Liver (tissue), 9 donors: ENCODE measurements around the gene CLIP4. TPM values are rescaled to one million over a fixed set of nuclear protein-coding genes. Genes with fewer than 3 reads are reported as not detected.

Experiments used
- DNase-seq: peaks from one replicate; pipeline ENCODE4 v3.0.0-alpha.2; 2017; ENCODE audit warnings: low spot score
- H3K27ac ChIP-seq, 2 donors: one replicate each; pipeline ENCODE4 v1.7.0; 2013; ENCODE audit warnings: inconsistent platforms in 2 of 2, low read length in 2 of 2, control low read depth in 1 of 2, low read depth in 1 of 2, mild to moderate bottlenecking in 1 of 2
- H3K27me3 ChIP-seq, 4 donors: one replicate each; pipeline versions ENCODE4 v1.6.1 to v1.7.0; 2013; ENCODE audit warnings: low read length in 3 of 4, inconsistent platforms in 1 of 4, mild to moderate bottlenecking in 1 of 4, moderate library complexity in 1 of 4; ENCODE audit not compliant: control insufficient read depth in 4 of 4, insufficient read depth in 4 of 4
- H3K36me3 ChIP-seq, 4 donors: one replicate each; pipeline versions ENCODE4 v1.6.1 to v1.7.0; 2013; ENCODE audit warnings: low read length in 3 of 4, mild to moderate bottlenecking in 3 of 4, low read depth in 1 of 4, moderate library complexity in 1 of 4; ENCODE audit not compliant: control insufficient read depth in 4 of 4, insufficient read depth in 3 of 4
- H3K4me1 ChIP-seq, 4 donors: one replicate each; pipeline versions ENCODE4 v1.6.1 to v1.7.0; 2013; ENCODE audit warnings: low read length in 3 of 4, mild to moderate bottlenecking in 3 of 4, moderate library complexity in 1 of 4; ENCODE audit not compliant: control insufficient read depth in 4 of 4, insufficient read depth in 4 of 4
- H3K4me3 ChIP-seq, 3 donors: one replicate each; pipeline versions ENCODE4 v1.6.1 to v1.7.0; 2013; ENCODE audit warnings: low read length in 3 of 3, control low read depth in 1 of 3, low read depth in 1 of 3, mild to moderate bottlenecking in 1 of 3
- H3K9ac ChIP-seq, 2 donors: one replicate each; pipeline ENCODE4 v1.7.0; 2013; ENCODE audit warnings: low read length in 2 of 2, mild to moderate bottlenecking in 2 of 2, moderate library complexity in 2 of 2, control low read depth in 1 of 2, low read depth in 1 of 2
- H3K9me3 ChIP-seq, 4 donors: one replicate each; pipeline versions ENCODE4 v1.6.1 to v1.7.0; 2013; ENCODE audit warnings: low read length in 3 of 4; ENCODE audit not compliant: control insufficient read depth in 4 of 4
- EGR1 ChIP-seq, 2 donors: IDR thresholded peaks; 2 replicates each; pipeline ENCODE4 v1.6.1; 2016 to 2018; ENCODE audit warnings: antibody characterized with exemption in 2 of 2, low read depth in 2 of 2
- FOXA1 ChIP-seq: IDR thresholded peaks from 2 replicates; pipeline ENCODE4 v1.6.1; 2016; ENCODE audit warnings: antibody characterized with exemption
- FOXA2 ChIP-seq: IDR thresholded peaks from 2 replicates; pipeline ENCODE4 v1.6.1; 2016; ENCODE audit warnings: antibody characterized with exemption
- GABPA ChIP-seq, 2 donors: IDR thresholded peaks in 1 of 2; conservative IDR thresholded peaks in 1 of 2; 2 replicates each; pipeline ENCODE4 v1.6.1; 2016; ENCODE audit warnings: antibody characterized with exemption in 2 of 2, mild to moderate bottlenecking in 1 of 2, moderate library complexity in 1 of 2
- HNF4A ChIP-seq, 2 donors: conservative IDR thresholded peaks; 2 replicates each; pipeline ENCODE4 v1.6.1; 2016; ENCODE audit warnings: antibody characterized with exemption in 2 of 2, mild to moderate bottlenecking in 2 of 2
- HNF4G ChIP-seq: IDR thresholded peaks from 2 replicates; pipeline ENCODE4 v1.6.1; 2016; ENCODE audit warnings: antibody characterized with exemption
- JUND ChIP-seq, 2 donors: IDR thresholded peaks; 2 replicates each; pipeline ENCODE4 v1.6.1; 2016; ENCODE audit warnings: antibody characterized with exemption in 2 of 2
- NR2F2 ChIP-seq: IDR thresholded peaks from 2 replicates; pipeline ENCODE4 v1.6.1; 2016; ENCODE audit warnings: antibody characterized with exemption
- RAD21 ChIP-seq, 2 donors: IDR thresholded peaks; 2 replicates each; pipeline ENCODE4 v1.6.1; 2016; ENCODE audit warnings: antibody characterized with exemption in 2 of 2, mild to moderate bottlenecking in 2 of 2
- REST ChIP-seq: IDR thresholded peaks from 2 replicates; pipeline ENCODE4 v1.6.1; 2016; ENCODE audit warnings: antibody characterized with exemption, mild to moderate bottlenecking
- RXRA ChIP-seq, 2 donors: IDR thresholded peaks; 2 replicates each; pipeline ENCODE4 v1.6.1; 2017 to 2018; ENCODE audit warnings: antibody characterized with exemption in 2 of 2, mild to moderate bottlenecking in 1 of 2
- SP1 ChIP-seq: IDR thresholded peaks from 2 replicates; pipeline ENCODE4 v1.6.1; 2018; ENCODE audit warnings: antibody characterized with exemption, mild to moderate bottlenecking
- TAF1 ChIP-seq: conservative IDR thresholded peaks from 2 replicates; pipeline ENCODE4 v1.6.1; 2016; ENCODE audit warnings: antibody characterized with exemption, mild to moderate bottlenecking
- YY1 ChIP-seq: IDR thresholded peaks from 2 replicates; pipeline ENCODE4 v1.6.1; 2016; ENCODE audit warnings: antibody characterized with exemption, mild to moderate bottlenecking
- WGBS: extraction: QIAGEN DNeasy Blood & Tissue Kit; methylation state at CpG from one replicate; pipeline ENCODE4 v1.1.7; 2013; 5-methylcytosine and 5-hydroxymethylcytosine counted together
- polyA plus RNA-seq, 2 donors: library from polyadenylated mRNA; stranded (reverse) in 1 of 2; unstranded in 1 of 2; fragments of 200-250 nt in 1 of 2; fragments of >200 nt in 1 of 2; fragmentation: Nextera tagmentation in 1 of 2; extraction: Ambion mirVana in 1 of 2; gene quantifications; one replicate each; pipeline versions ENCODE4 v1.2.1 to v1.2.3, GENCODE V29; 2013 to 2015
- total RNA-seq, 2 donors: library from RNA; depleted of rRNA; stranded (reverse); fragments of >200 nt; gene quantifications; one replicate each; pipeline ENCODE4 v1.2.3, GENCODE V29; 2014
- TF ChIP-seq, protein P1 (sequence below): IDR thresholded peaks from 2 replicates; pipeline ENCODE4 v1.6.1; 2016; ENCODE audit warnings: antibody characterized with exemption
- TF ChIP-seq, protein P2 (sequence below): IDR thresholded peaks from 2 replicates; pipeline ENCODE4 v1.6.1; 2016; ENCODE audit warnings: antibody characterized with exemption
- TF ChIP-seq, protein P3 (sequence below): IDR thresholded peaks from 2 replicates; pipeline ENCODE4 v1.6.1; 2016; ENCODE audit warnings: antibody characterized with exemption
- donor health status: healthy.
- donor health status: healthy.
- donor health status: healthy.
- donor health status: healthy.
- donor health status: healthy.

CLIP4 gene
- total and polyA plus RNA-seq, 4 donors: 1.3 to 6.7 (median 3.2) TPM

GRCh38 chr2:29162204-29162928, 47.2 kb downstream of the CLIP4 start:
- Histone ChIP-seq H3K4me3 (no peak overlapping the region), H3K27me3 (no peaks in the 10 kb centered on the region), H3K36me3 (no peaks in the 10 kb centered on the region), H3K9me3 (no peaks in the 10 kb centered on the region), H3K27ac (no peak overlapping the region), H3K9ac (no peak overlapping the region), H3K4me1 (no peaks in the 10 kb centered on the region)
- 87% methylated on average over 1 of the region's 1 CpG for WGBS
- TF ChIP-seq RAD21 (IDR thresholded peaks at IDR 0.05) (no peak), TAF1 (no peak), HNF4A (conservative IDR thresholded peaks at IDR 0.05) (no peak), JUND (IDR thresholded peaks at IDR 0.05) (no peak), GABPA (IDR thresholded peaks at IDR 0.05 in 1 of 2, conservative IDR thresholded peaks at IDR 0.05 in 1 of 2) (no peak), YY1 (no peak), FOXA1 (no peak), RXRA (IDR thresholded peaks at IDR 0.05) (no peak), SP1 (no peak), REST (no peak), HNF4G (no peak), EGR1 (IDR thresholded peaks at IDR 0.05; ENCODE audit: low read depth in 2 of 2) (no peak), NR2F2 (no peak), FOXA2 (no peak)
- TF ChIP-seq, protein P1, sequence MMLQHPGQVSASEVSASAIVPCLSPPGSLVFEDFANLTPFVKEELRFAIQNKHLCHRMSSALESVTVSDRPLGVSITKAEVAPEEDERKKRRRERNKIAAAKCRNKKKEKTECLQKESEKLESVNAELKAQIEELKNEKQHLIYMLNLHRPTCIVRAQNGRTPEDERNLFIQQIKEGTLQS: no peak
- TF ChIP-seq, protein P2, sequence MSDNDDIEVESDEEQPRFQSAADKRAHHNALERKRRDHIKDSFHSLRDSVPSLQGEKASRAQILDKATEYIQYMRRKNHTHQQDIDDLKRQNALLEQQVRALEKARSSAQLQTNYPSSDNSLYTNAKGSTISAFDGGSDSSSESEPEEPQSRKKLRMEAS: no peak
- TF ChIP-seq, protein P3, sequence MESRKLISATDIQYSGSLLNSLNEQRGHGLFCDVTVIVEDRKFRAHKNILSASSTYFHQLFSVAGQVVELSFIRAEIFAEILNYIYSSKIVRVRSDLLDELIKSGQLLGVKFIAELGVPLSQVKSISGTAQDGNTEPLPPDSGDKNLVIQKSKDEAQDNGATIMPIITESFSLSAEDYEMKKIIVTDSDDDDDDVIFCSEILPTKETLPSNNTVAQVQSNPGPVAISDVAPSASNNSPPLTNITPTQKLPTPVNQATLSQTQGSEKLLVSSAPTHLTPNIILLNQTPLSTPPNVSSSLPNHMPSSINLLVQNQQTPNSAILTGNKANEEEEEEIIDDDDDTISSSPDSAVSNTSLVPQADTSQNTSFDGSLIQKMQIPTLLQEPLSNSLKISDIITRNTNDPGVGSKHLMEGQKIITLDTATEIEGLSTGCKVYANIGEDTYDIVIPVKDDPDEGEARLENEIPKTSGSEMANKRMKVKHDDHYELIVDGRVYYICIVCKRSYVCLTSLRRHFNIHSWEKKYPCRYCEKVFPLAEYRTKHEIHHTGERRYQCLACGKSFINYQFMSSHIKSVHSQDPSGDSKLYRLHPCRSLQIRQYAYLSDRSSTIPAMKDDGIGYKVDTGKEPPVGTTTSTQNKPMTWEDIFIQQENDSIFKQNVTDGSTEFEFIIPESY: no peak
- no peak for DNase-seq

- no peaks in the 10 kb centered on the region for H3K4me1 ChIP-seq
- H3K4me3 ChIP-seq: no peak overlapping the region
- no peak for TF ChIP-seq JUND (IDR thresholded peaks at IDR 0.05)
- TF ChIP-seq HNF4G: no peak
- no peak for TF ChIP-seq GABPA (IDR thresholded peaks at IDR 0.05 in 1 of 2, conservative IDR thresholded peaks at IDR 0.05 in 1 of 2)
- TF ChIP-seq EGR1 (IDR thresholded peaks at IDR 0.05; ENCODE audit: low read depth in 2 of 2): no peak
- H3K9ac ChIP-seq: no peak overlapping the region
- 91% methylated on average over 5 of the region's 5 CpGs for WGBS
- H3K27me3 ChIP-seq: no peaks in the 10 kb centered on the region
- no peaks in the 10 kb centered on the region for H3K9me3 ChIP-seq
- H3K36me3 ChIP-seq: no peaks in the 10 kb centered on the region
- H3K27ac ChIP-seq: no peak overlapping the region
- no peak for DNase-seq
These were observed 49.1 kb downstream of the CLIP4 start for GRCh38 chr2:29164091-29164846.
